ENCODE data around the gene IMMT. TPM values are rescaled to one million over a fixed set of nuclear protein-coding genes. Genes with fewer than 3 reads are reported as not detected.
A peak's percentile ranks its signal among the peaks of the same experiment; 100 is the strongest.
"Not testable (repeated sequence)": the region's sequence is repeated elsewhere in the genome, so short reads cannot be mapped to it uniquely, and the experiment has no call there.

IMMT gene
- total RNA-seq, result 93.1 TPM

DNA sequence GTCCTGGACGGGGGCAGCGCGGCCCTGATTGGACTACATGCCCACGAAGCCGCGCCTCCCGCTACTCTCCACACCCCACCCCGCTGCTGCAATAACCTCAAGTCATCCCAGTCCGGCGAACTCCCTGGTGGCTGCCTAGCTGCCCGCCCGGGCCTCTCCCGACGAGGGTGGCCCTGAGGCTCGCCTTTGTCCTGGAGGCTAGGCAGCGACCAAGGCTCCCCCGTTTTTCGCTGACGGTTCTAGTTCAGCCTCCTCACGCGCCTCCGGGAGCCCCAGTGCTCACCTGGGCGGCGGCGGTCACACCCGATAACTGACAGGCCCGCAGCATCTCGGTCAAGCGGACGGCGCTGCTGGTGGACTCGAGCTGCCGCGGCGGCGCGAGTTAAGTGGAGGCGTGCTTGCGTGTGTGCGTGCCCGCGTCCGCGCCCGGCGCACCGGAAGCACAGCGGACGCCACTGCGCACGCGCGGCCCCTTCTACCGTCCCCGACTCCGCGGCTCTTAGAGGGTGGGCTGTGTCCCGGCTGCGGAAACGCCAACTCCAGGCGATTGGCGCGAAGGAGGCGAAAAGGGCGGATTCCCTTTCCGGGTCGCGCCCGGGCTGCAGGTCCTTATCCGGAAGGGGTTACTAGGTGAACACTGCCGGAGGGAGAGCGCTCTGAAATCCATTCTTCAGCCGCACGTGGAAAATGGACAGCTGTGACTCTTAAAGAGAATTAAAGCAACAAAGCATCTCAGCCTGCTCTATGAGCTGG is at the start of gene IMMT:
TSS of gene IMMT (minus strand) at position 408 of the 753 bp plus-strand sequence. CDS start at position 328, 80 bp downstream.
- peak; percentile 98 for DNase-seq

GRCh38 chr2:86244781-86245180 is 49.5 kb upstream of the IMMT start:
- DNase-seq, result not testable (repeated sequence)

- DNase-seq, result no peak
Observed at GRCh38 chr2:86243950-86244733, 48.9 kb upstream of the IMMT start.

- DNase-seq, result no peak
Observed at GRCh38 chr2:86243272-86243671, 48.0 kb upstream of the IMMT start.

GRCh38 chr2:86241611-86242010 is 46.3 kb upstream of the IMMT start:
- no peak for DNase-seq

GRCh38 chr2:86240251-86240650 is 45.0 kb upstream of the IMMT start:
- no peak for DNase-seq

DNA sequence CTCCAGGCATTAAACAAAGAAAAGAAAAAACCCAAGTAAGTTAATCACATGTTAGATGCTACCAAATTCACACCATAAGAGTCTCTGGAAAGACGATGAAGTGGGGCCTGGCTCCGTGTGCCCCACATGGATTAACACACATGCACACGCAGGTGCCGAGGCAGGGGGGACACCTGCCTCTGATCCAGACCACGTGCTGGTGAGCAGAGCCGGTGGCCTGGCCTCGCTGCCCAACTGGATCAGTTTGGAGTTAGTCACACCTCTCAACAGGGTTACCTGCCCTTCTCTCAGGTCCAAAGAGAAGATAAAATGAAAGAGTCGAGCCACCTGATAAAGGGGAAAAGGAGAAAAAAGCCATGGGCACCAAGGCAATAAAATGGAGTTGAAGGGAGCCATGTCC is 44.5 kb upstream of the IMMT start:
- no peak for DNase-seq

DNA sequence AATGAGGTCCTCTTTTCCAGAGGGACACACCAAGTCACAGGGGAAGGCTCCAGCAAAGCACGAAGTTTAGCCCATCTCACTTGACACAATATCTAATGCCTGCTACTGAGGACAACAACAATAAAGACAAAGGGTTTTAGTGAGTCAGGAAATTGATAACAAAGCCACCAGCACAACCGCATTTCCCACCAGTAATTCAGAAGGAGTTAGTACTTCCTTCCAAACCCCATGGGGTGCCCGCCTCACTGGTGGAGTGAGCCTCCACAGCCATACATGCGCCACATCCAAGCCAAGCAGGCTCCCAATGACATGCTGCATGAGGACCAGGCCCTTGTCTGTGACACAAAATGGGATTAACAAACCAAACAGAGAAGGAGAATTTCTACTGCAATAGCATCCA is 44.1 kb upstream of the IMMT start:
- no peak for DNase-seq

GRCh38 chr2:86238354-86238753 is 43.1 kb upstream of the IMMT start:
- DNase-seq, result no peak

- DNase-seq, result no peak
Observed at GRCh38 chr2:86237172-86237571, 41.9 kb upstream of the IMMT start.

- DNase-seq, result no peak
Observed at GRCh38 chr2:86235196-86235980, 40.1 kb upstream of the IMMT start.

DNA sequence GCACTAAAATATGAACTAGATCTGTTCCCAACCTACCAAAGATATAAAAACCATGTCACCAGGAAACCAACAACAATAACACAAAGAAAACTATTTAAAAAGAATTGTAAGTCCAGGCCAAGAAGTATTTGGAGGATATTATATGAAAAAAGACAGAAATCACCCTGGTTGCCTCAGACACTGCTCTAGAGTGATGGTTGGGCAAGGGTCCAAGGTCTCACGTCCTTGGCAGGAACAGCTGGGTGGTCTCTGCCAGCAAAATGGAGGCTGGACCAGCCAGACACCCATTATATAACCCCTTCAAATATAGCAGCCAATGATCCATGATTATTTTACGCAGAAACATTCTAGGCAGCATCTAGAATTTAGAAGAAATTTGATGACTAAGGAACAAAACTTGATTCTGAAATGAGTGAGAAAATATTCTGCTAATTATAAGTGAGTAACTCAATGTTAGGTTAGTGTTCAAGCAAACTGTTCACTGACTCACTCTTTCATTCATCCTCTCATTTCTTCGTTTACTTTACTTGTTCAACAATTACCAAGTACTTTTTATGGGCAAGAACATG is 39.4 kb upstream of the IMMT start:
- no peak for DNase-seq

DNA sequence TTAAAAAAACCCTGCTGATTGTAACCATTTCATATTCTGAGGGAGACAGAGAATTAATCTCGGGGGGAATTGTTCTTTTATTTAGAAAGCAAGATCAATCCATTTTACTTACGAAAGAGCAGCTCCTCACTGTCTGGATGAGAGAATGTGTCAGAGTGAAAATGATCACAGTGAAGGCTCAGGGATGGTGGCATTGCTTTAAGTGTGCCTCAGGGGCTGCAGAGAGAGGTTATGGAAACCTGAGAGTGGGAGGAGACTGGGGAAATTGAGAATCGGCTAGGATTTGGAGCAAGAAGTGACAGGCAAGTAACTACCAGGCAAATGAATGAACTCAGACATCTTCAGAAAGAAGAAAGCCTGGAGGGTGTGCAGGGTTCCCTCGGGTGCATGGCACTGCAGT is 38.2 kb upstream of the IMMT start:
- DNase-seq, result no peak

DNA sequence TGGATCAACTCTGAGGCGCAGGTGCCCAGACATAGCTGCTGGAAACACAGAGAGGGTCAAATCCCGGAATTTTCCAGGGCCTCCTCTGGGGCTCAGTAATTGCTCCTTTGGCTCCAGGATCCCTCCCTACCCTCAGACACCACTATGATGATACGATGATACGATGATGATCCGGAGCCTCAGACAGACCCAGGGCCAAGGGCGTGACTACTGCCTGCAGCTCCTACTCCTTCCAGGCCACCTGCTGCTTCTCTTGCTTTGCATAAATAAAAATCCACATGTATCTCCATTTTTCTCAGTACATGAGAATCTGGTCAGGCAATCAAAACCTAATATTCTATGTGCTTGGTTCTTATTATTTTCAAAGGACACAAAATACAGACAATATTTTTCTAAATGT is 37.6 kb upstream of the IMMT start:
- DNase-seq, result no peak

DNA sequence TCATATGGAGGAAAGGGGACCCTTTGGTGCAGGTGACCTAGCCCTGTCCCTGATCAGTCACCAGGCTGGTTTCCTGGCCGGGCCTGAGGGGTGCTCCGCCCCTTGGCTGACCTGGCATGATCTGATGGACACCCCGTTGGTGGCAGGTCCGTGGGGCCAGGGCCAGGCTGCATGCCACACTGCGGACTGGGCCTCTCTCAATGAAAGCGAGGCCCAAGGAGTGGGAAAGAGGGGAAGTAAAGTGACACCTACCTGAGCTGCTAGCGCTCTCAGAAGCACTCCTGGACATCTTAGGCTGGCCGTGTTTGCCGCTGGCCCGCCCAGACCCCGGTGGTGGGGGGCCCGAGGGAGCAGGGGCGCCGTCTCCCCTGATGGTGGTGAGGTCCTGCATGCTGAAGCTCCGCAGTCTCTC is 37.1 kb upstream of the IMMT start:
- DNase-seq, result no peak

DNA sequence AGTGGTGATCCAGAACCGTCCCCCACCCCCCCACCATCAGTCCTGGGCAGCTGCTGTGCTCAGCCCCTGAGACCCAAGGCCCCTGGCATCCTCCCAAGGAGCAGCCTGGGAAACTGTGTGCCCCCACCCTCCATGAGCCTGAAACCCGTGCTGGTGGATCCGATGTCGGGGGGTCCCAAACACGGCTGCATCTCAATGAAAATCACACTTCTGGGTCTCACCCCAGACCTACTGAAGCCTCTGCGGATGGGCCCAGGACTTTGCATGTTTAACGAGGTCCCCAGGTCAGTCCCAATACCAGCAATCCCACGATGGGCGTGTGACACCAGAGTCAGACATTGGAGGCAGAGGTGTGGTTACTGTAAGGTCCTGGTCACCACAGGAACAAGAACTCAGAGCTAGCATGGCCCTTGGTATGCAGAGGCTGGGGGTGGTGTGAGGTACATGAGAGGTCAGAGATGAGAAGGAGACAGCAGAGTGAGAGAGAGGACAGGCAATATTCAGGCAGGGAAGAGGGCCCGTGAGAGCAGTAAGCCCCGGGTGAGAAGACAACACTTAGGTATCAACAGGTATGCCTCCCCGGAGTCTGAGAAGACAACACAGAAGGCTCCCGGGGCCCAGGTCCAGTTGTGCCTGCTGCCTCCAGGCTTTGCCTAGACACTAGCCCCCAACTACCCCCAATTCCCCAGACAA is 36.6 kb upstream of the IMMT start:
- DNase-seq, result no peak

- no peak for DNase-seq
Observed at GRCh38 chr2:86230961-86231360, 35.7 kb upstream of the IMMT start.

DNA sequence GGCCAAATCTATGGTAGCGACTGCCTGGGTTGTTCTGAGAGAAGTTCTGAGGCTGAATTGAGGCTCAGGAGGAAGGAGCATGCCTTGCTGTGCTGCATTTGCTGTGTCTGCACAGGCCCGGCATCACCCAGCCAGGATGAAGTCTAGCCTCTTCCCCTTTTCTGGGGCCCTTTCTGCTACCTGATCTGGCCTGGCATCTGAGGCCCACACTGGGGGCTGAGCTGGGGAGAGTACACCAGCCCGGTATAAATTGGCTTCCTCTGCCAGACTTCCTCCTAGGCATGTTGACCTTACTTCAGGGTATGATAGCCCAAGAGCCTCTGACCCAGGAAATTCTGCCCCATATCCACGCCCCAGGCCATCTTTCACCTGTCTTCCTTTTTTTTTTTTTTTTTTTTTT is 34.0 kb upstream of the IMMT start:
- no peak for DNase-seq

GRCh38 chr2:86228574-86228973 is 33.3 kb upstream of the IMMT start:
- not testable (repeated sequence) for DNase-seq

DNA sequence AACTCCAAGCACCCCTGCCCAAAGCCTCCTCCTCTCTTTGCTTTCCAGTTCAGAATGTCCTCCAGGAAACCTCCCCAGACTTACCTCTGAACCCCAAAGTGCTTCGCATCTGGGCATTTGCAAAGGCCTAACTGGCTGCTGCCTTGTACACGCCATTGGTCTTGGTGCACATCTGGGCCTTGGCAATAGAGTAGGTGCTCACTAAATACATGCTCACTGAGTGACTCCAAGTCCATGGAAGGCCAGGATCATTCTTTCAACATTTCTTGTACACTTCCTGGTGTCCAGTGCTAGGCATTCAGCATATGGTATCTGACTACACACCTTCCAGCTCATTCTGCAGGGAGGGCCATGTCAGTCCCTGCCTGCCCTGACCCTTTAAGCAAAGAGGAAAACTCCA is 32.4 kb upstream of the IMMT start:
- no peak for DNase-seq

DNA sequence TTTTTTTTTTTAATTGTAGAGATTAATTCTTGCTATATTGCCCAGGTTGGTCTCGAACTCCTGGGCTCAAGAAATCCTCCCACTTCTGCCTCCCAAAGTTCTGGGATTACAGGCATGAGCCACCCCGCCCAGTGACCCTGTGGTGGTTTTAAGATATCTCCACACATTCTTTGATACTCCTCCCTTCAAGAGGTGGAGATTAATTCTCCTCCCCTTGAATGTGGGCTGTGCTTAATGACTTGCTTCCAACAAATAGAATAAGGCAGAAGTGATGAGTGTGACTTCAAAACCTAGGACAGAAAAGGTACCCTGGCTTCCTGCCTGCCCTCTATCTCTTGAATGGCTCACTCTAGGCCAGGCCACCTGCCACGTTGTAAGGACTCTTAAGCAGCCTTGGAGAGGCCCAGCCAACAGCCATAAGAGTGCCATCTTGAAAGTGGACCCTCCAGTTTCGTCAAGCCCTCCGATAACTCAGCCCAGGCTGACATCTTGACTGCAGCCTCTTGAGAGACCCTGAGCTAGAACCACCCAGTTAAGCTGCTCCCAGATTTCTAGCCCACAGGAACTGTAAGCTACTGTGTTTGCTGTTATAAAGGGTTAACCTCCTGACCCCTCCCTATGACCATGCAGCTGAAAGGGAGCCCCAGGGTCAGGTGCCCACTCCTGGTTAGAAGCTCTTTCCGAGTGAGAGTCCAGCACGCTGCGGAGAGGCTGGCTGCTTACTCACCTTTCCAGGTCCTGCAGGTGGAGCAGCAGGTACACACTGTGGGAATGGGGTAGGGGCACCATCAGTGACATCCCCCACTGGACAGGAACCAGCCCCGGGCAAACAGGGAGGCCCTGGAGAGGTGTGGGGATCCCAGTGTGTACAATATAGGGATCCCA is 31.6 kb upstream of the IMMT start:
- no peak for DNase-seq

All from tongue (tissue), 2 donors.